WTC11 (cell line): Measurements from ENCODE around the gene SH2D5. TPM values are rescaled to one million over a fixed set of nuclear protein-coding genes. Genes with fewer than 3 reads are reported as not detected.

Source experiments
- ATAC-seq: fragments of 200-7000 bp; cut with Tn5 transposase; 2 replicates; pipeline ENCODE4 v1.10.0; 2021; ENCODE audit warnings: mild to moderate bottlenecking, moderate library complexity
- CTCF ChIA-PET: fragments of 300-600 bp; sonication (Branson Sonifier 250); formaldehyde crosslinking; loops from one replicate; lab custom pipeline; 2021; ENCODE audit warnings: antibody characterized with exemption; lab: Charles Lee
- POLR2A ChIA-PET: fragments of 350-600 bp; sonication (Branson Sonifier 250); formaldehyde crosslinking; loops from one replicate; lab custom pipeline; 2021; ENCODE audit warnings: antibody characterized with exemption; lab: Charles Lee
- DNase-seq: peaks from one replicate; pipeline ENCODE4 v3.0.0; 2021; ENCODE audit warnings: low spot score
- H3K27ac Mint-ChIP-seq: 2 replicates; pipeline ENCODE4 v1.8.0; 2021; ENCODE audit warnings: mixed read lengths
- H3K27me3 Mint-ChIP-seq: 2 replicates; pipeline ENCODE4 v1.8.0; 2021; ENCODE audit warnings: low read depth, mild to moderate bottlenecking, moderate library complexity, mixed read lengths
- H3K36me3 Mint-ChIP-seq: 2 replicates; pipeline ENCODE4 v1.8.0; 2021; ENCODE audit warnings: mixed read lengths
- H3K4me1 Mint-ChIP-seq: 2 replicates; pipeline ENCODE4 v1.8.0; 2022; ENCODE audit warnings: mixed read lengths
- H3K4me3 Mint-ChIP-seq: 2 replicates; pipeline ENCODE4 v1.8.0; 2021; ENCODE audit warnings: mild to moderate bottlenecking, moderate library complexity, mixed read lengths
- H3K9me3 Mint-ChIP-seq: 2 replicates; pipeline ENCODE4 v1.8.0; 2021; ENCODE audit warnings: mixed read lengths
- CBFB ChIP-seq: sonication (generic); formaldehyde crosslinking; IDR thresholded peaks from 2 replicates; pipeline ENCODE4 v1.8.1; 2022; ENCODE audit warnings: mild to moderate bottlenecking, low read depth, missing genetic modification reagents
- CTCF ChIP-seq: fragments of 200-600 bp; IDR thresholded peaks from 2 replicates; pipeline ENCODE4 v1.8.0; 2022; ENCODE audit warnings: antibody characterized with exemption
- EMX1 ChIP-seq: fragments of 250-450 bp; sonication (Bioruptor Pico); IDR thresholded peaks from 2 replicates; pipeline ENCODE4 v1.8.0; 2021; ENCODE audit warnings: mild to moderate bottlenecking
- HMGA2 ChIP-seq: fragments of 250-450 bp; sonication (Bioruptor Pico); IDR thresholded peaks from 2 replicates; pipeline ENCODE4 v1.4.0; 2021; ENCODE audit warnings: mild to moderate bottlenecking, moderate library complexity
- MAX ChIP-seq: sonication (generic); formaldehyde crosslinking; IDR thresholded peaks from 2 replicates; pipeline ENCODE4 v1.8.0; 2022; ENCODE audit warnings: mild to moderate bottlenecking, missing genetic modification reagents
- MLX ChIP-seq: sonication (generic); formaldehyde crosslinking; IDR thresholded peaks from 2 replicates; pipeline ENCODE4 v1.8.1; 2023; ENCODE audit warnings: mild to moderate bottlenecking, missing genetic modification reagents, moderate library complexity
- MYBL2 ChIP-seq: sonication (generic); formaldehyde crosslinking; IDR thresholded peaks from 2 replicates; pipeline ENCODE4 v1.8.1; 2023; ENCODE audit warnings: mild to moderate bottlenecking, moderate library complexity, missing genetic modification reagents
- NR2C2 ChIP-seq: sonication (generic); formaldehyde crosslinking; IDR thresholded peaks from 2 replicates; pipeline ENCODE4 v1.8.0; 2022; ENCODE audit warnings: mild to moderate bottlenecking, missing genetic modification reagents
- OVOL2 ChIP-seq: fragments of 250-450 bp; sonication (Bioruptor Pico); IDR thresholded peaks from 2 replicates; pipeline ENCODE4 v1.9.0; 2021; ENCODE audit warnings: mild to moderate bottlenecking, borderline replicate concordance
- SMAD3 ChIP-seq: sonication (generic); formaldehyde crosslinking; IDR thresholded peaks from 2 replicates; pipeline ENCODE4 v1.8.0; 2022; ENCODE audit warnings: missing genetic modification reagents, mild to moderate bottlenecking, borderline replicate concordance
- USF1 ChIP-seq: sonication (generic); formaldehyde crosslinking; IDR thresholded peaks from 2 replicates; pipeline ENCODE4 v1.8.0; 2022; ENCODE audit warnings: mild to moderate bottlenecking, missing genetic modification reagents
- ZMAT4 ChIP-seq: fragments of 250-450 bp; sonication (Bioruptor Pico); IDR thresholded peaks from 2 replicates; pipeline ENCODE4 v1.9.0; 2021; ENCODE audit warnings: mild to moderate bottlenecking
- ZNF263 ChIP-seq: sonication (generic); formaldehyde crosslinking; IDR thresholded peaks from 2 replicates; pipeline ENCODE4 v1.8.1; 2022; ENCODE audit warnings: low read depth, mild to moderate bottlenecking, moderate library complexity, missing genetic modification reagents
- ZNF532 ChIP-seq: fragments of 250-450 bp; sonication (Bioruptor Pico); IDR thresholded peaks from 2 replicates; pipeline ENCODE4 v1.9.0; 2021; ENCODE audit warnings: mild to moderate bottlenecking, borderline replicate concordance
- total RNA-seq: library from RNA; stranded (reverse); gene quantifications from 3 replicates; pipeline ENCODE4 v1.2.3, GENCODE V29; 2021
- TF ChIP-seq, protein P1 (sequence below): sonication (generic); formaldehyde crosslinking; IDR thresholded peaks from 2 replicates; pipeline ENCODE4 v1.8.1; 2022; ENCODE audit warnings: missing genetic modification reagents, borderline replicate concordance
- TF ChIP-seq, protein P2 (sequence below): sonication (generic); formaldehyde crosslinking; IDR thresholded peaks from 2 replicates; pipeline ENCODE4 v1.8.0; 2022; ENCODE audit warnings: mild to moderate bottlenecking, missing genetic modification reagents

The SH2D5 gene
- total RNA-seq, 1 experiment from 2014 or later = 13.8 TPM

DNA sequence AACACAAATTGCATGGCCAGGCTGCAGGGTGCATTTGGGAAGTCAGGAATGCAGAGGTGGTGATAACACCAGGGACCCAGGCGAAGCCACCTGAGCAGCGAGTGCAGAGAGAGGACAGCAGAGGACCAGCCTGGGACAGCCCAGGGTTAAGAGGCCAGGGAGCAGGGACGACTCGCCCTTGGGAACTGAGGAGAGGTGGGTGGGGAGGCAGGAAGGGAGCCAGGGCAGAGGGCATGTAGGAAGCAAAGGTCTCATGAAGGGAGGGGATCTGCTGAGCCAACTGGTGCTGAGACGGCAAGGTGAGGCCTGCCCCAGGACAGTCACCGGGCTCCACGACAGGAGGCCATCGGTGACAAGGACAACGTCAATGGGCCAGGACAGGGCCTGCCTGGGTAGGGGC lies 31.1 kb downstream of the SH2D5 start:
- POLR2A ChIA-PET = no interaction called here
- CTCF ChIA-PET = interaction anchor here (0.7 to 2.5 kb wide), 3 partner anchors 27 to 494 kb away, joined by 4 to 11 read pairs (median 5); partner anchors contain the start of gene HP1BP3

GRCh38 chr1:20700636-20701215 lies 31.8 kb downstream of the SH2D5 start:
- H3K27ac Mint-ChIP-seq = peak overlapping the region; percentile 70; the same call in 1 of the 2 replicates
- H3K27me3 Mint-ChIP-seq = no peaks in the 10 kb centered on the region; the same call in 1 of the 2 replicates
- ATAC-seq (no peak), DNase-seq (no peak)
- H3K9me3 Mint-ChIP-seq = no peaks in the 10 kb centered on the region
- H3K4me3 Mint-ChIP-seq = no peak overlapping the region
- H3K36me3 Mint-ChIP-seq = no peaks in the 10 kb centered on the region
- TF ChIP-seq ZMAT4 (CRISPR knock-in tag) (no peak), ZNF532 (CRISPR knock-in tag) (no peak), OVOL2 (no peak), EMX1 (CRISPR knock-in tag) (no peak), MAX (CRISPR knock-in tag) (no peak), HMGA2 (CRISPR knock-in tag) (no peak), USF1 (CRISPR knock-in tag) (no peak)
- TF ChIP-seq, protein P1, sequence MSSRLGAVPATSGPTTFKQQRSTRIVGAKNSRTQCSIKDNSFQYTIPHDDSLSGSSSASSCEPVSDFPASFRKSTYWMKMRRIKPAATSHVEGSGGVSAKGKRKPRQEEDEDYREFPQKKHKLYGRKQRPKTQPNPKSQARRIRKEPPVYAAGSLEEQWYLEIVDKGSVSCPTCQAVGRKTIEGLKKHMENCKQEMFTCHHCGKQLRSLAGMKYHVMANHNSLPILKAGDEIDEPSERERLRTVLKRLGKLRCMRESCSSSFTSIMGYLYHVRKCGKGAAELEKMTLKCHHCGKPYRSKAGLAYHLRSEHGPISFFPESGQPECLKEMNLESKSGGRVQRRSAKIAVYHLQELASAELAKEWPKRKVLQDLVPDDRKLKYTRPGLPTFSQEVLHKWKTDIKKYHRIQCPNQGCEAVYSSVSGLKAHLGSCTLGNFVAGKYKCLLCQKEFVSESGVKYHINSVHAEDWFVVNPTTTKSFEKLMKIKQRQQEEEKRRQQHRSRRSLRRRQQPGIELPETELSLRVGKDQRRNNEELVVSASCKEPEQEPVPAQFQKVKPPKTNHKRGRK (CRISPR knock-in tag) = no peak
- ChIA-PET CTCF (interaction anchor here (2.5 kb wide), 1 partner anchor 27 kb away, joined by 11 read pairs; no protein-coding TSS in a partner anchor), POLR2A (no interaction called here)
- H3K4me1 Mint-ChIP-seq = peaks cover 11% of the 10 kb centered on the region

More for the DNA sequence above, 31.1 kb downstream of the SH2D5 start:
- no peak overlapping the region for H3K27ac Mint-ChIP-seq
- no peak for ATAC-seq
- H3K4me3 Mint-ChIP-seq = no peak overlapping the region
- no peaks in the 10 kb centered on the region for H3K9me3 Mint-ChIP-seq
- H3K27me3 Mint-ChIP-seq = no peaks in the 10 kb centered on the region; the same call in 1 of the 2 replicates
- TF ChIP-seq CTCF = no peak
- no peak for TF ChIP-seq MYBL2 (CRISPR knock-in tag)
- TF ChIP-seq ZNF263 (CRISPR knock-in tag) = no peak
- TF ChIP-seq, protein P2, sequence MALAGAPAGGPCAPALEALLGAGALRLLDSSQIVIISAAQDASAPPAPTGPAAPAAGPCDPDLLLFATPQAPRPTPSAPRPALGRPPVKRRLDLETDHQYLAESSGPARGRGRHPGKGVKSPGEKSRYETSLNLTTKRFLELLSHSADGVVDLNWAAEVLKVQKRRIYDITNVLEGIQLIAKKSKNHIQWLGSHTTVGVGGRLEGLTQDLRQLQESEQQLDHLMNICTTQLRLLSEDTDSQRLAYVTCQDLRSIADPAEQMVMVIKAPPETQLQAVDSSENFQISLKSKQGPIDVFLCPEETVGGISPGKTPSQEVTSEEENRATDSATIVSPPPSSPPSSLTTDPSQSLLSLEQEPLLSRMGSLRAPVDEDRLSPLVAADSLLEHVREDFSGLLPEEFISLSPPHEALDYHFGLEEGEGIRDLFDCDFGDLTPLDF (CRISPR knock-in tag) = no peak
- no peak for TF ChIP-seq MLX (CRISPR knock-in tag)
- no peak for TF ChIP-seq SMAD3
- no peak for TF ChIP-seq CBFB
- no peak for TF ChIP-seq NR2C2 (CRISPR knock-in tag)
- no peak for TF ChIP-seq HMGA2 (CRISPR knock-in tag)
- no peak for DNase-seq
- H3K36me3 Mint-ChIP-seq = no peaks in the 10 kb centered on the region
- peaks cover 6% of the 10 kb centered on the region for H3K4me1 Mint-ChIP-seq
